A549 (cell line): ENCODE results near the gene GRID2.

Experiments
- BCL3 ChIP-seq: fragments of >200 bp; sonication (Bioruptor Twin); formaldehyde crosslinking; IDR thresholded peaks from 3 replicates; pipeline ENCODE4 v1.6.1; 2016
- CTCF ChIP-seq: fragments of >200 bp; sonication (Bioruptor Twin); formaldehyde crosslinking; IDR thresholded peaks from 3 replicates; pipeline ENCODE4 v1.5.1; 2016
- ELK1 ChIP-seq: fragments of 150-350 bp; IDR thresholded peaks from 2 replicates; pipeline ENCODE4 v1.6.1; 2014; ENCODE audit warnings: low read depth, mild to moderate bottlenecking, low read length
- FOSL2 ChIP-seq, 2 experiments: fragments of 450-650 bp in 1 of 2; fragments of >200 bp in 1 of 2; sonication (Bioruptor Twin) in 1 of 2; formaldehyde crosslinking; IDR thresholded peaks; 2 replicates each; pipeline versions ENCODE4 v1.5.0 to v1.6.1; 2016 to 2020; ENCODE audit warnings: mild to moderate bottlenecking in 1 of 2, moderate library complexity in 1 of 2
- MAZ ChIP-seq: fragments of 150-350 bp; IDR thresholded peaks from 2 replicates; pipeline ENCODE4 v1.6.1; 2014; ENCODE audit warnings: antibody characterized with exemption, low read depth, low read length, borderline replicate concordance
- MYC ChIP-seq: IDR thresholded peaks from 2 replicates; pipeline ENCODE4 v1.6.1; 2012; ENCODE audit warnings: mild to moderate bottlenecking, inconsistent platforms, low read length, improper control_type of control experiment, borderline replicate concordance
- NFE2L2 ChIP-seq: fragments of 150-350 bp; conservative IDR thresholded peaks from 2 replicates; pipeline ENCODE4 v1.6.1; 2014; ENCODE audit warnings: low read length
- PBX3 ChIP-seq: IDR thresholded peaks from 2 replicates; pipeline ENCODE4 v1.6.1; 2012
- POLR2A ChIP-seq: IDR thresholded peaks from 2 replicates; pipeline ENCODE4 v1.6.1; 2012; ENCODE audit warnings: mild to moderate bottlenecking, low read length
- ZFP36 ChIP-seq: fragments of 450-650 bp; IDR thresholded peaks from 2 replicates; pipeline ENCODE4 v1.6.1; 2014; ENCODE audit warnings: borderline replicate concordance; ENCODE audit not compliant: partially characterized antibody

- TF ChIP-seq PBX3 (no peak), FOSL2 (IDR thresholded peaks at IDR 0.05) (no peak), FOSL2 (CRISPR knock-in tag; IDR thresholded peaks at IDR 0.05) (no peak), ELK1 (no peak), CTCF (no peak), ZFP36 (no peak), MYC (no peak), MAZ (no peak), POLR2A (no peak), NFE2L2 (no peak), BCL3 (no peak)
Measured at GRCh38 chr4:93396272-93396671, 1092.5 kb downstream of the GRID2 start.
